Esophagus squamous epithelium (tissue), 5 donors: ENCODE results near the gene IGFBP1. TPM values are rescaled to one million over a fixed set of nuclear protein-coding genes. Genes with fewer than 3 reads are reported as not detected.

Source experiments
- DNase-seq: peaks from one replicate; lab custom pipeline; 2025; lab: John Stamatoyannopoulos, UW
- H3K27ac ChIP-seq, 4 donors: fragments of 200-600 bp; sonication (generic); one replicate each; pipeline ENCODE4 v1.5.1; 2016 to 2019; ENCODE audit warnings: mild to moderate bottlenecking in 1 of 4
- H3K27me3 ChIP-seq, 4 donors: fragments of 200-600 bp; sonication (generic); 1 replicate in 3 of 4; 2 replicates in 1 of 4; pipeline versions ENCODE4 v1.5.1 to v1.6.0; 2017 to 2021; ENCODE audit warnings: antibody characterized with exemption in 1 of 4
- H3K36me3 ChIP-seq, 3 donors: fragments of 200-600 bp; sonication (generic); one replicate each; pipeline ENCODE4 v1.5.1; 2016 to 2019
- H3K4me1 ChIP-seq, 3 donors: fragments of 200-600 bp; sonication (generic); one replicate each; pipeline ENCODE4 v1.5.1; 2017 to 2019
- H3K4me3 ChIP-seq, 4 donors: fragments of 200-600 bp; sonication (generic); 1 replicate in 3 of 4; 2 replicates in 1 of 4; pipeline ENCODE4 v1.5.1; 2016 to 2019; ENCODE audit warnings: mild to moderate bottlenecking in 2 of 4, moderate library complexity in 1 of 4
- H3K9me3 ChIP-seq, 3 donors: fragments of 200-600 bp; sonication (generic); one replicate each; pipeline ENCODE4 v1.5.1; 2016 to 2019
- POLR2A ChIP-seq, 4 donors: fragments of 450-650 bp; IDR thresholded peaks; one replicate each; pipeline ENCODE4 v1.6.1; 2017; ENCODE audit warnings: antibody characterized with exemption in 4 of 4, mild to moderate bottlenecking in 4 of 4, moderate library complexity in 3 of 4
- WGBS, 2 donors: methylation state at CpG; one replicate each; pipeline ENCODE4 v1.1.5; 2018; 5-methylcytosine and 5-hydroxymethylcytosine counted together
- intact Hi-C: fragments of 100-400 bp; cut with DNase I; formaldehyde crosslinking; loops from one replicate; pipeline ENCODE4 v1.15.0; 2022
- total RNA-seq, 4 donors: library from RNA; depleted of rRNA; stranded (reverse); fragments of >200 nt; gene quantifications; one replicate each; pipeline ENCODE4 v1.1.0, GENCODE V29; 2016
- TF ChIP-seq, protein P1 (sequence below), 6 experiments: fragments of 450-650 bp in 4 of 6; fragments of 200-600 bp in 2 of 6; sonication (generic) in 2 of 6; IDR thresholded peaks; one replicate each; pipeline ENCODE4 v1.5.1; 2016 to 2019; ENCODE audit warnings: antibody characterized with exemption in 6 of 6, mild to moderate bottlenecking in 4 of 6, moderate library complexity in 4 of 6
- donor health status: DM: yes; HTN: yes; CAD: no.

Gene IGFBP1
- total RNA-seq, 4 donors from 2014 or later, result not detected

GRCh38 chr7:45889367-45890067 lies 1.2 kb downstream of the IGFBP1 start:
- H3K27ac ChIP-seq, result no peak overlapping the region
- DNase-seq, result no peak
- H3K9me3 ChIP-seq, result no peaks in the 10 kb centered on the region
- no peaks in the 10 kb centered on the region for H3K36me3 ChIP-seq
- peaks cover 0 to 13% (median 8%) of the 10 kb centered on the region in 3 donors for H3K4me1 ChIP-seq
- H3K27me3 ChIP-seq, result peaks cover 0 to 83% (median 2%) of the 10 kb centered on the region in 4 donors
- no peak overlapping the region for H3K4me3 ChIP-seq
- WGBS, 2 donors, result 58 to 63% methylated on average over 8 of the region's 8 CpGs
- intact Hi-C loops, result no loop called here
- TF ChIP-seq POLR2A (IDR thresholded peaks at IDR 0.05), result no peak
- TF ChIP-seq, protein P1, sequence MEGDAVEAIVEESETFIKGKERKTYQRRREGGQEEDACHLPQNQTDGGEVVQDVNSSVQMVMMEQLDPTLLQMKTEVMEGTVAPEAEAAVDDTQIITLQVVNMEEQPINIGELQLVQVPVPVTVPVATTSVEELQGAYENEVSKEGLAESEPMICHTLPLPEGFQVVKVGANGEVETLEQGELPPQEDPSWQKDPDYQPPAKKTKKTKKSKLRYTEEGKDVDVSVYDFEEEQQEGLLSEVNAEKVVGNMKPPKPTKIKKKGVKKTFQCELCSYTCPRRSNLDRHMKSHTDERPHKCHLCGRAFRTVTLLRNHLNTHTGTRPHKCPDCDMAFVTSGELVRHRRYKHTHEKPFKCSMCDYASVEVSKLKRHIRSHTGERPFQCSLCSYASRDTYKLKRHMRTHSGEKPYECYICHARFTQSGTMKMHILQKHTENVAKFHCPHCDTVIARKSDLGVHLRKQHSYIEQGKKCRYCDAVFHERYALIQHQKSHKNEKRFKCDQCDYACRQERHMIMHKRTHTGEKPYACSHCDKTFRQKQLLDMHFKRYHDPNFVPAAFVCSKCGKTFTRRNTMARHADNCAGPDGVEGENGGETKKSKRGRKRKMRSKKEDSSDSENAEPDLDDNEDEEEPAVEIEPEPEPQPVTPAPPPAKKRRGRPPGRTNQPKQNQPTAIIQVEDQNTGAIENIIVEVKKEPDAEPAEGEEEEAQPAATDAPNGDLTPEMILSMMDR (IDR thresholded peaks at IDR 0.05), result no peak

GRCh38 chr7:45890125-45890901 lies 2.0 kb downstream of the IGFBP1 start:
- WGBS, 2 donors, result 90% methylated on average over 7 to 8 of the region's 8 CpGs
- TF ChIP-seq POLR2A (IDR thresholded peaks at IDR 0.05), result no peak
- TF ChIP-seq, protein P1 (IDR thresholded peaks at IDR 0.05), result no peak
- intact Hi-C loops, result no loop called here
- Histone ChIP-seq H3K27me3 (peaks cover 0 to 85% (median 2%) of the 10 kb centered on the region in 4 donors), H3K27ac (no peak overlapping the region), H3K4me3 (no peak overlapping the region), H3K4me1 (peaks cover 0 to 13% (median 8%) of the 10 kb centered on the region in 3 donors), H3K36me3 (no peaks in the 10 kb centered on the region), H3K9me3 (no peaks in the 10 kb centered on the region)
- no peak for DNase-seq

DNA sequence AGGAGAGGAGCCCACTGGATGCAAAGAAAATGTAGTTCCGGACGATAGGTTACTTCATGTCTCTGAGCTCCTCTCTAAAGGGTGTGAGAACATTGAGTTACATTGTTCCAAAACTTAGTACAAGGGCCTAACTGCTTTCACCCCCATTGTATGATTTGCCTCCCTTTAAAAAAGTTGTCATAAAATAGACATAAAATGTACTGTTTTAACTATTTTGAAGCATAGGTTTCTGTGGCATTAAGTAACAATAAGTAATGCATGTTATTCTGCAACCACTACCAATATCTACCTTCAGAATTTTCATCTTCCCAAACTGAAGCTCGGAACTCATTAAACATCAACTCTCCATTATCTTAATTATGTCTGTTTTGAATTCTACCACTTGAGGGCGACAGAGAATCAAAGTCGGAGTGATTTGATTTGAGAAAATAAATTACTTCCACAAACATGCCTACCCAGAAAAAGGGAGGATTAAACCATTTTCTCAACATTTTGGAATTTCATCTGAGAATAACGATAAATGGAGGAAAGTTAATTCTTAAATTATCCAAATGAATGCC lies 2.7 kb downstream of the IGFBP1 start:
- DNase-seq, result no peak
- WGBS, 2 donors, result 36 to 37% methylated on average over 6 of the region's 6 CpGs

GRCh38 chr7:45891462-45892402 lies 3.4 kb downstream of the IGFBP1 start:
- no peaks in the 10 kb centered on the region for H3K9me3 ChIP-seq
- no peaks in the 10 kb centered on the region for H3K36me3 ChIP-seq
- H3K27ac ChIP-seq, result no peak overlapping the region
- intact Hi-C loops, result no loop called here
- no peak for DNase-seq
- TF ChIP-seq, protein P1 (IDR thresholded peaks at IDR 0.05), result no peak
- TF ChIP-seq POLR2A (IDR thresholded peaks at IDR 0.05), result no peak
- 58 to 73% methylated on average over 10 of the region's 10 CpGs for WGBS, 2 donors
- H3K27me3 ChIP-seq, result peaks cover 0 to 80% (median 2%) of the 10 kb centered on the region in 4 donors
- peaks cover 0 to 13% (median 8%) of the 10 kb centered on the region in 3 donors for H3K4me1 ChIP-seq
- H3K4me3 ChIP-seq, result no peak overlapping the region

More for the DNA sequence above, 2.7 kb downstream of the IGFBP1 start:
- no peak for TF ChIP-seq POLR2A (IDR thresholded peaks at IDR 0.05)
- TF ChIP-seq, protein P1 (IDR thresholded peaks at IDR 0.05), result peak in 4 of 6 experiments; percentile 24 to 68 (median 54)
- Histone ChIP-seq H3K9me3 (no peaks in the 10 kb centered on the region), H3K36me3 (no peaks in the 10 kb centered on the region), H3K27me3 (peaks cover 0 to 81% (median 2%) of the 10 kb centered on the region in 4 donors), H3K4me3 (no peak overlapping the region), H3K27ac (no peak overlapping the region), H3K4me1 (peaks cover 0 to 13% (median 8%) of the 10 kb centered on the region in 3 donors)
- intact Hi-C loops, result no loop called here
